ENCODE results near the gene MYO19.
A peak's percentile ranks its signal among the peaks of the same experiment; 100 is the strongest.

Gene MYO19, protein sequence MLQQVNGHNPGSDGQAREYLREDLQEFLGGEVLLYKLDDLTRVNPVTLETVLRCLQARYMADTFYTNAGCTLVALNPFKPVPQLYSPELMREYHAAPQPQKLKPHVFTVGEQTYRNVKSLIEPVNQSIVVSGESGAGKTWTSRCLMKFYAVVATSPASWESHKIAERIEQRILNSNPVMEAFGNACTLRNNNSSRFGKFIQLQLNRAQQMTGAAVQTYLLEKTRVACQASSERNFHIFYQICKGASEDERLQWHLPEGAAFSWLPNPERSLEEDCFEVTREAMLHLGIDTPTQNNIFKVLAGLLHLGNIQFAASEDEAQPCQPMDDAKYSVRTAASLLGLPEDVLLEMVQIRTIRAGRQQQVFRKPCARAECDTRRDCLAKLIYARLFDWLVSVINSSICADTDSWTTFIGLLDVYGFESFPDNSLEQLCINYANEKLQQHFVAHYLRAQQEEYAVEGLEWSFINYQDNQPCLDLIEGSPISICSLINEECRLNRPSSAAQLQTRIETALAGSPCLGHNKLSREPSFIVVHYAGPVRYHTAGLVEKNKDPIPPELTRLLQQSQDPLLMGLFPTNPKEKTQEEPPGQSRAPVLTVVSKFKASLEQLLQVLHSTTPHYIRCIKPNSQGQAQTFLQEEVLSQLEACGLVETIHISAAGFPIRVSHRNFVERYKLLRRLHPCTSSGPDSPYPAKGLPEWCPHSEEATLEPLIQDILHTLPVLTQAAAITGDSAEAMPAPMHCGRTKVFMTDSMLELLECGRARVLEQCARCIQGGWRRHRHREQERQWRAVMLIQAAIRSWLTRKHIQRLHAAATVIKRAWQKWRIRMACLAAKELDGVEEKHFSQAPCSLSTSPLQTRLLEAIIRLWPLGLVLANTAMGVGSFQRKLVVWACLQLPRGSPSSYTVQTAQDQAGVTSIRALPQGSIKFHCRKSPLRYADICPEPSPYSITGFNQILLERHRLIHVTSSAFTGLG

DNA sequence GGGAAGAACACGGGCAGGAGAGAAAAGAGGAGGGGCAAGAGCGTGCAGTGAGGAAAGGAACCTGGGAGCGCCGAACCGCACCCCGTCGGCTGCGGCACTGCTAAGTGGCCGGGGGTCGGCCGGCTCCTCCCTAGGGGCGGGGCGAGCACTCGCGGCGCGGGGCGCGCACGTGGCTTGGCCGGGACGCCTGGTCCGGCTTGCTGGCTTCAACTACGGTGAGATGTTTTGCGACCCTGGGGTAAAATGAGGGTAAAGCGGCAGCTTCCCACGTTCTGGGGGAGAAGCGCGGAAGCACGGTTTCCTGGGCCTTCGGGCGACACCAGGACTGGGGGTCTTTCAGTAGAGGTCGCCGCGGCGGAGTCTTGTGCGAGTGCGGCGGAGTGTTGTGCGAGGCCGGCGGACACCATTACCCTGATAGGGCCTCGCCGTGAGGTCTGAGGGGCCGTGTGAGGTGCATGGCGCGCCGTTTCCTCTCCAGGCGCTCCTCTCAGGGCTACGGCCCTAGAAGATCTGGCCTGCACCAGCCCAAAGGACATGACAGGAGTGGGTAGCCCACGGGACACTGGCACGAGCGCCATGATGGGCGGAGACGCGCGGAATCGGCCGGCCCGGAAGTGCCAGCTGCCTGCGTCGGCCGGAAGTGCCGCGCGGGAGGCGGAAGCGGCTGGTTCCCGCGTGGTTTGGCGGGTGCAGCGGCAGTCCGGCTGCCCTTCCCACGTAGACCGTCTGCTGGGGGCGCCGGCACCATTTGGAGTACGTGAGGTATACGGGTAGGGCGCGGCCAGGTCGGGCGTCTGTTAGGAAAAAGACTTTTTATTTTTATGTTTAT lies at the start of gene MYO19, which contains the start of gene PIGW:
Gene MYO19 (minus strand): TSS at position 29 of the 829 bp plus-strand sequence. CDS start 2,330 bp downstream, outside the sequence.
Gene PIGW (plus strand): TSS at position 148 of the 829 bp plus-strand sequence. CDS start 2,115 bp downstream, outside the sequence.
- peak; percentile 92 for DNase-seq

GRCh38 chr17:36583787-36584186 lies 49.1 kb upstream of the MYO19 start:
- DNase-seq = no peak

DNA sequence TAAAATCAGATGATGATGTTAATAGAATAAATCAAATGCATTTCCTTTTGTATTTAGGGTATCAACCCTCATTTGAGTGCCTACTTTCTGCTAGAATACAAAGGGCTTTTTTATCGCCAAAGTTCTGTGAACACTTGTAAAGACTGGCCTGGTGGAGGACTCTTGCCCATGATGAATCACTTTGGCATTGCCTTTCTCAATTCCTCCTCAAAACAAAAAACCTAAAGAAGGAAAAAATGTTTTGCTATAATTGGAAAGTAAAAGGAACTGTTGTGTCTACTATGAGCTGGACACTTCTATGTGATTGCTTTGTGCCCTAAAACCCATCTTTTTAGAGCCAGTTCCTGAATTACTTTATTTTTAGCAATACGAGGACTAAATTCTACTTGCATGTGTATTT lies 44.0 kb upstream of the MYO19 start:
- DNase-seq = no peak

DNA sequence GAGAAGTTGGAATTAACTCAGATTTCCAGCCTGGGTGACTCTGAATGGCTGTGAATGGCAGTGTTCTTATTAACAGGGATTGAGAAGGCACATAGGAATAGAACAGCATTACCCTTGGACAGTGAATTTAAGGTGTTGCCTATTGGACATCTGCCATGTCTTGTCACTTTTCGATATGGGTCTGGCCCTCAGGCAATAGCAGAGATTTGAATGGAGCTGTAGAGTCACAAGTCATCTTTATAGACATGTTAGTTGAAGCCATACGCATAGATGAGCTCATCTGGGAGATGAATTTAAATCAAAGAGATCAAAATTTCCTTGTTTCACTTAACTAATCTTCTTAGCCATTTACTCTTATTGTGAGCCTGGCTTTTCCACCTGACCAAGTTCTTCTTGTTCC lies 42.1 kb upstream of the MYO19 start:
- DNase-seq = no peak

DNA sequence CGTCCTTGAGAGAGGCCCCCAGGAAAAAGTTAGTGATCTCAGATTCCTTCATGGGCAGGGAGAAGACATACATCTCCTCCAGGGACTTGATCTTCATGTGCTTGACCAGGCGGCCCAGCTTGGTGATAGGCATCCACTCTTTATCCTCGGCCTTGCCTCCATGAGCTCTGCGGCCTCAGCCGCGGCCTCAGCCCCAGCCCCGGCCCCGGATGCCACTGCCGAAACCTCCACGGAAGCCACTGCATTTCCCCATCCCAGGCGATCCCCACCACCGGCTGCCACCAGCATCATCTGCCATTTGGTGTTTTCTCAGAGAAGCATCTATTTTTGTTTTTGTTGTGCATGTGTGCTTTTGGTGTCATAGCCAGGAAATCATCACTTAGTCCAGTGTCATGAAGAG lies 40.4 kb upstream of the MYO19 start:
- no peak for DNase-seq

- no peak for DNase-seq
These were observed 31.4 kb upstream of the MYO19 start for GRCh38 chr17:36566081-36566480.

DNA sequence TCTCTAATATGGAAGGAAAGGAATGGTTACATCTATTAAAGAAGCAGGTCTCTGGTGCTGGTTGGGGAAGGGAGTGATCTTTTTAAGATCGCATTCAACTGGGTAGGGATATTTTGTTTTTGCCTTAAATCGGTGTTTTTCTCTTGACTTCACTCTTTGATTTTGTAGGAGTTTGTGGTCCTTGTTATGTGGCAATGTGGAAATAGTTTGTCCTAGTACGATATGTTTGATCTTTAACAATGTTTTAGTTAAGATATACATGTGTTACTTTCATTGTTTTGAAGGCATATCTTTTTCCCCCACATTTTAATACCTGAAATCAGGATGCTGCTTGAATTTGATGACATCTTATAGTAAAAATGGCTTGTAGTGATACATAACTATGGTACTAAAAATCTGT lies 18.8 kb upstream of the MYO19 start:
- DNase-seq = no peak

GRCh38 chr17:36550491-36551417 lies 16.1 kb upstream of the MYO19 start:
- DNase-seq = no peak

DNA sequence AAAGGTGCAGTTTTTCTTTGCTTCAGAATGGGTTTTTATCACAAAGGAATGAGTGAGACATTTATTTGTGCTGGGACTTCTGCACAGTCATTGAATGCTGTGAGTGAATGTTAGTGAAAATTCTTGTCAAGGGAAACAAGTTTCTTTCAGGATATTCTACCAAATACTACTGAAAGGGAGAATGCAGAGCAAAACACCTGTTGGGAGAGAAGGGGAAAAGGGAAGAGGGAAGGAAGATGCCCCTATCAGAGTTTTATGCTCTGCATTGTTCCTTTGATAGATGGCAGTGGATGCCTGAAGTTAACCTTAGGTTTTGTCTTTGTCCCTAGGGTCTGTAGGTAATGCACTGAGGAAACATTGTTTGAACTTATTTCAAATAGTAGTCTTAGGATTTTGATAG lies 13.1 kb upstream of the MYO19 start:
- DNase-seq = no peak

- DNase-seq = no peak
These were observed 11.9 kb upstream of the MYO19 start for GRCh38 chr17:36546418-36547093.

DNA sequence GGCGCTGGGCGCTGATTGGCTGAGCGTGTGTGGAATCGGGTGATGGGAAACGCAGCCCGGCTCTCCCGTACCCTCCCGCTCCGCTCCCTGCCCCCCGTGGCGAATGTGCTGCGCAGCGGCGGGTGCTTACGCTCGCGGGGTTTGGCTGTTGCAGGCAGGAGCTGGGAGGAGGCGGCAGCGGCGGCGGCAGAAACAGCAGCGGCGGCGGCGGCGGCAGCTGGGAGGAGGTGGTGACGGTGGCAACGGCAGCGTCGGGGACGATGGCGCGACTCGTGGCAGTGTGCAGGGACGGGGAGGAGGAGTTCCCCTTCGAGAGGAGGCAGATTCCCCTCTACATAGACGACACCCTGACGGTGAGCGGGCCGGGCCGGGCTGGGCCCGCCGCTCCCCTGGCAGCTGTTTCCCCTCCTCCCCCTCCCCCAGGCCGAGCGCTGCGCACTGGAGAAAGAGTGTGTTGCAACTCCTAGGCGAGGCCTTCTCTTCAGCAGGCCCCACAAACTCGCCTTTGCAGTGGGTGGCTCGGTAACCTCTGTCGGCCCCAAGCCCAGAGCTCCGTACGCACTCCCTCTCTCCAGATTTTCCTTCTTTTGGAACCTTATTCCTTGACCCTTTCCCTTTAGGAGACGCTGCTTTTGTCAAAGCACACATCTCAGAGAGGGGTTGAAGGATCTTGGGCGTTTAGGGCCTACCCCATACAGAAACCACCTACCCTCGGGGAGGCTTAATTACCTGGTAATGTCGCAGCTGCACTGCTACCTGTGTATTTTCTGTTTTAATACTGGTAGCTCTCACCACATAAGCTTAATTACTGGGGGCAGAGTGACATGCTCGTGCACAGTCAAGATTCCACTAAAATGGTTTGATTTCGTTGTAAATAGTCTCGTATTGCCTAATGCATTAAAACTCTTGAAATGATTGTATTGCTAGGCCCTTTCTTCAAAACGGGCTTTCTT lies 11.1 kb upstream of the MYO19 start:
- peak; percentile 99 for DNase-seq

- DNase-seq = no peak
These were observed 10.4 kb upstream of the MYO19 start for GRCh38 chr17:36545077-36545464.

DNA sequence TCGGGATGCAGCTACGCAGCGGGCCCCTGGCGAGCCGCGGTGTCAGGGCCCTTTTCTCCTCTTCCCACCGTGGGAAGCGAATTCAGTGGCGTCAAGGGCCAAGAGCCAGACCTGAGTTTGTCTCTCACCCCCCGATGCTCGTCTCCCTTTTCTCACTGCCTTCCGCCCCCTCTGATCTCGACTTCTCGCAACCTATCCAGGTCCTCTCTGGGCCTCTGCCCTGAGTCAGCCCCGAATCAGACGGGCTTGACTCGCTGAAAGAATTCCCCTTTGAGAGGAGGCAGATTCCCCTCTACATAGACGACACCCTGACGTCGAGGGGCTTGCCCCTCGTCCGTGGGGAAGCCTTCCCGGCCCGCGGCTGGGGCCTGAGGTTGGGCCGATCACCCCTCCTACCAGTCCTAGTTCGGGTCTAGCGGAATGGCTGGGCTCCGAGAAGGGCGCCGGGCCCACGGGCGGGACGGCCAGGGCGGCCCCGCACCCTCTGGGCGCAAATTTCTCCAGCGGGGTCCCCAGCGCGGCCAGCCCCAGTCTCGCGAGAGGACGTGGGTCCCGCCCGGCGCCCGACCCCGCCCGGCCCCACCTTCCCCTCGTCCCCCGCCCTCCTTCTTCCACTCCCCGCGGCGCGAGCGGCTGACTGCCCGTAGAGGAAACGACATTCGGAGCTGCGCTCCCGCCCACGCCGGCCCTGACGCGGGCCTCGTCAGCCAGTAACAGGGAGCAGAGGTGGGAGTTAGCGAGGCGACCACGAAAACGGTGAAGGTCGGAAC lies 9.8 kb upstream of the MYO19 start, which contains the start of gene GGNBP2:
Gene GGNBP2 (plus strand): TSS at position 613 of the 770 bp plus-strand sequence. CDS start 806 bp downstream, outside the sequence.
- peak; percentile 94 for DNase-seq

- peak; percentile 23 for DNase-seq
These were observed 9.3 kb upstream of the MYO19 start for GRCh38 chr17:36544044-36544306.

DNA sequence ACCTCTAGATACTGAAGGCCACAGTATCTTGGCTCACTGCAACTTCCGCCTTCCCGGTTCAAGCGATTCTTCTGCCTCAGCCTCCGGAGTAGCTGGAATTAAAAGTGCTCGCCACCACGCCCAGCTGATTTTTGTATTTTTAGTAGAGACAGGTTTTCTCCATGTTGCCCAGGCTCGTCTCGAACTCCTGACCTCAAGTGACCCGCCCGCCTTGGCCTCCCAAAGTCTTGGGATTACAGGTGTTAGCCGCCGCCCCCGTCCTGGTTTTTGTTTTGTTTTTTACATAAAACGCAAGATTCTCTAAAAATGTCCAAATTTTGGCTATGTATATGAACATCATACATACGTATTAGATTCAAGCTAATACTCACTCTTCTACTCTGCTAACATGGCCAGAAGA lies 8.1 kb upstream of the MYO19 start:
- DNase-seq = no peak

DNA sequence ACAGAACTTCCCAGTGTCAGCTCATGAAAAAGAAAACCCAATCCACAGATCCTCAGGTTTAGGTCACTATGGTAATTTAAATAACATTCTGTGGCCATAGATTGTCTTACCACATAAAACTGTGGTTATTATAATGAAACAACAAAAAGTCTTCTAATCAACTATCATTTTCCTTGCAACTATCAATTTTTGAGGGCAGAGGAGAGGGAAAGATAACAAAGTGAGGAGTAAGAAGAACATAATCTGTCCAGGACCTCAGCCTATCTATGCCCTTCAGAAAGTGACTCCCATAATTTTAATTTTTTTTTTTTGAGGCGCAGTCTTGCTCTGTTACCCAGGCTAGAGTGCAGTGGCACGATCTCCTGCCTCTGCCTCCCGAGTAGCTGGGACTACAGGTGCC lies 6.0 kb upstream of the MYO19 start:
- no peak for DNase-seq

GRCh38 chr17:36535669-36536081 lies 1.0 kb upstream of the MYO19 start:
- no peak for DNase-seq

- DNase-seq = peak; percentile 65
These were observed 481 bp downstream of the MYO19 start for GRCh38 chr17:36533935-36534839.
